ENCODE measurements around the gene WNT8A. TPM values are rescaled to one million over a fixed set of nuclear protein-coding genes. Genes with fewer than 3 reads are reported as not detected.

Gene WNT8A, protein sequence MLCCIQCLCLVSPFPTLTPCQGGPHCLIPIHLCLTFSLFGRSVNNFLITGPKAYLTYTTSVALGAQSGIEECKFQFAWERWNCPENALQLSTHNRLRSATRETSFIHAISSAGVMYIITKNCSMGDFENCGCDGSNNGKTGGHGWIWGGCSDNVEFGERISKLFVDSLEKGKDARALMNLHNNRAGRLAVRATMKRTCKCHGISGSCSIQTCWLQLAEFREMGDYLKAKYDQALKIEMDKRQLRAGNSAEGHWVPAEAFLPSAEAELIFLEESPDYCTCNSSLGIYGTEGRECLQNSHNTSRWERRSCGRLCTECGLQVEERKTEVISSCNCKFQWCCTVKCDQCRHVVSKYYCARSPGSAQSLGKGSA
- not detected in 2 replicates for total RNA-seq

DNA sequence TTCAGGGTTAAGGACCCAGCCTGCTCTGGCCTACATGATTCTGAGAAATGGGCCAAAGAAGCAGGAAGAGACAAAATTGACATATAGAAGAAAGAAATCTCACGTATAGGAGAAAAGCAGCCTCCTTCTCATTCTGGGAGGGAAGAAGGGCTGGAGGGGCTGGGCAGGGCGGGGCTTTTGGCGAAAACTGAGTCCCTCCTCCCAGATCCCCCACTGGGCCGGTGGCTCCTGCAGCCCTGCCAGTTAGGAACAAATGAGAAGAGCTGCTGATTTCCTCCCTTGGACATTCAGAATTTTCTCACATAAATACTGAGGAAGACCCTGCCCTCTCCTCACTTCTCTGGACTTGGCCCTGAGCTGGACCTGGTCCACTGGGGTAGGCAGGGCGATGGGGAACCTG lies at the start of gene WNT8A:
TSS of gene WNT8A (plus strand) at position 332 of the 400 bp plus-strand sequence. CDS start 95 bp downstream, outside the sequence.

DNA sequence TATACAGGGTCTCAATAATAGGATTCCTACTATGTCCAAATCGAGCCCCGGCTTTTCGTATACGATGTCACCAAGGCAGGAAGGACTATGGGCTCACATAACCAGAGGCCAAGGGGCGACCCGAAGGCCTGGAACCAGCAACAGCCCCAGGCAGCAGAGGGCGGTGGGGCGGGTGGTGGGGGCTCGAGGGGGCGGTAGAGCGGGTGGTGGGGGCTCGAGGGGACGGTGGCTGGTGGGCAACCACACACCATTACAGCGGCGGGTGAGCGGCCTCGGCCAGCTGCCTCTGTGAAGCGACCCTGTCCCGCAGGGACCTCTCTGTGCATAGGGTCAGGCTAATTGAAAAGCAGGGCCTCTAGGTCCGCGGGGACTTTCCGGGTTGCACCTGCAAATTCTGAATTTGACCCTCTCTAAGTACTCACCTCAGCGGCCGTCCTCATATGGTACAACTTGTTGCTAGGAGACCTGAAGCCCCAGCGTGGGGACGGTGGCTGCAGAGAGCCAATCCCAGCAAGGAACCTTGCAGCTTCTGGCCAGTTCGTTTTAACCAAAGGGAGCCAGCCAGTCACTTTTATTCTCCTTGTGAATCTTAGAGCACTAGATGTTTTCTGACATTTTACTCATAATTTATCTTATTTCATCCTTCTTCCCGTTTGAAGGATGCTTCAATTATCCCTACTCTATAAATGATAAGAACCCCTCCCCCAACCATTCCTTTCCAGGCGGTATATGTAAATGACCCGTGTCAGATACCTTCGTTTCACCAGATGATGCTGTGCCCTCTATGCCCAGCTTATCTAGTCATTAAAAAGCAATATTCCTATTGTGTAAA lies 55.3 kb downstream of the WNT8A start, which contains the start of gene NME5:
TSS of gene NME5 (minus strand) at position 480 of the 832 bp plus-strand sequence. CDS start 648 bp downstream, outside the sequence.

Other genes starting within 250 kb of the WNT8A start
- gene MYOT, start 216.2 kb upstream of the WNT8A start, total RNA-seq: not detected in 2 replicates
- gene PKD2L2, start 194.6 kb upstream of the WNT8A start, total RNA-seq: under 0.01 TPM in 1 of 2 replicates, not detected in the other
- gene FAM13B, start 51.0 kb upstream of the WNT8A start, total RNA-seq: 7.5 and 8.9 TPM in 2 replicates
- 1.7 and 2.8 TPM in 2 replicates for gene NME5, start 55.4 kb downstream of the WNT8A start, total RNA-seq
- 11.5 and 12.3 TPM in 2 replicates for gene BRD8, start 94.6 kb downstream of the WNT8A start, total RNA-seq
- gene KIF20A, start 95.1 kb downstream of the WNT8A start, total RNA-seq: 0.64 and 4.3 TPM in 2 replicates
- 22.4 and 24.7 TPM in 2 replicates for gene CDC23, start 129.3 kb downstream of the WNT8A start, total RNA-seq
- gene GFRA3, start 190.6 kb downstream of the WNT8A start, total RNA-seq: not detected in 2 replicates
- gene CDC25C, start 247.8 kb downstream of the WNT8A start, total RNA-seq: 0.72 TPM in 1 of 2 replicates, not detected in the other

Measured in tracheal epithelial cell (primary cell).